Peyer's patch (tissue), 4 donors: ENCODE results near the gene CAPN8. TPM values are rescaled to one million over a fixed set of nuclear protein-coding genes. Genes with fewer than 3 reads are reported as not detected.

Experiments
- DNase-seq, 3 donors: peaks; one replicate each; pipeline ENCODE4 v3.0.0-alpha.2; 2017 to 2019
- H3K27ac ChIP-seq, 4 donors: fragments of 200-600 bp; sonication (generic); one replicate each; pipeline ENCODE4 v1.5.1; 2016 to 2019
- H3K27me3 ChIP-seq, 2 donors: fragments of 200-600 bp; sonication (generic); one replicate each; pipeline ENCODE4 v1.5.1; 2019
- H3K36me3 ChIP-seq, 3 donors: fragments of 200-600 bp; sonication (generic); one replicate each; pipeline ENCODE4 v1.5.1; 2016 to 2019
- H3K4me1 ChIP-seq, 4 donors: fragments of 200-600 bp; sonication (generic); one replicate each; pipeline ENCODE4 v1.5.1; 2016 to 2019
- H3K4me3 ChIP-seq, 4 donors: fragments of 200-600 bp; sonication (generic); 1 replicate in 3 of 4; 2 replicates in 1 of 4; pipeline ENCODE4 v1.5.1; 2016 to 2019; ENCODE audit warnings: mild to moderate bottlenecking in 1 of 4
- H3K9me3 ChIP-seq, 4 donors: fragments of 200-600 bp; sonication (generic); one replicate each; pipeline ENCODE4 v1.5.1; 2016 to 2019; ENCODE audit warnings: mild to moderate bottlenecking in 1 of 4
- POLR2A ChIP-seq, 2 donors: fragments of 450-650 bp; IDR thresholded peaks; one replicate each; pipeline ENCODE4 v1.5.1; 2017; ENCODE audit warnings: antibody characterized with exemption in 2 of 2, mild to moderate bottlenecking in 2 of 2, moderate library complexity in 2 of 2
- total RNA-seq, 4 donors: library from RNA; depleted of rRNA; stranded (reverse); fragments of >200 nt; gene quantifications; one replicate each; pipeline ENCODE4 v1.1.0, GENCODE V29; 2016
- TF ChIP-seq, protein P1 (sequence below), 6 experiments: fragments of 450-650 bp in 4 of 6; fragments of 200-600 bp in 2 of 6; sonication (generic) in 1 of 6; IDR thresholded peaks; one replicate each; pipeline ENCODE4 v1.5.1; 2017 to 2019; ENCODE audit warnings: antibody characterized with exemption in 6 of 6, mild to moderate bottlenecking in 3 of 6, moderate library complexity in 1 of 6

Gene CAPN8
- total RNA-seq, 4 donors from 2014 or later: 9.9 to 74.0 (median 31.4) TPM

- TF ChIP-seq, protein P1, sequence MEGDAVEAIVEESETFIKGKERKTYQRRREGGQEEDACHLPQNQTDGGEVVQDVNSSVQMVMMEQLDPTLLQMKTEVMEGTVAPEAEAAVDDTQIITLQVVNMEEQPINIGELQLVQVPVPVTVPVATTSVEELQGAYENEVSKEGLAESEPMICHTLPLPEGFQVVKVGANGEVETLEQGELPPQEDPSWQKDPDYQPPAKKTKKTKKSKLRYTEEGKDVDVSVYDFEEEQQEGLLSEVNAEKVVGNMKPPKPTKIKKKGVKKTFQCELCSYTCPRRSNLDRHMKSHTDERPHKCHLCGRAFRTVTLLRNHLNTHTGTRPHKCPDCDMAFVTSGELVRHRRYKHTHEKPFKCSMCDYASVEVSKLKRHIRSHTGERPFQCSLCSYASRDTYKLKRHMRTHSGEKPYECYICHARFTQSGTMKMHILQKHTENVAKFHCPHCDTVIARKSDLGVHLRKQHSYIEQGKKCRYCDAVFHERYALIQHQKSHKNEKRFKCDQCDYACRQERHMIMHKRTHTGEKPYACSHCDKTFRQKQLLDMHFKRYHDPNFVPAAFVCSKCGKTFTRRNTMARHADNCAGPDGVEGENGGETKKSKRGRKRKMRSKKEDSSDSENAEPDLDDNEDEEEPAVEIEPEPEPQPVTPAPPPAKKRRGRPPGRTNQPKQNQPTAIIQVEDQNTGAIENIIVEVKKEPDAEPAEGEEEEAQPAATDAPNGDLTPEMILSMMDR (IDR thresholded peaks at IDR 0.05): no peak
- TF ChIP-seq POLR2A (IDR thresholded peaks at IDR 0.05): no peak
Measured at GRCh38 chr1:223553957-223554356, 111.5 kb downstream of the CAPN8 start.

GRCh38 chr1:223551610-223552009 is 113.9 kb downstream of the CAPN8 start:
- no peak overlapping the region for H3K4me3 ChIP-seq
- no peaks in the 10 kb centered on the region for H3K36me3 ChIP-seq
- TF ChIP-seq, protein P1 (IDR thresholded peaks at IDR 0.05): no peak
- TF ChIP-seq POLR2A (IDR thresholded peaks at IDR 0.05): no peak
- DNase-seq: no peak
- peaks cover 0 to 9% (median 0%) of the 10 kb centered on the region in 4 donors for H3K4me1 ChIP-seq
- H3K27ac ChIP-seq: no peak overlapping the region
- H3K27me3 ChIP-seq: no peaks in the 10 kb centered on the region
- H3K9me3 ChIP-seq: no peaks in the 10 kb centered on the region

More at GRCh38 chr1:223553957-223554356, 111.5 kb downstream of the CAPN8 start:
- Histone ChIP-seq H3K4me3 (no peak overlapping the region), H3K27ac (no peak overlapping the region), H3K27me3 (no peaks in the 10 kb centered on the region), H3K9me3 (no peaks in the 10 kb centered on the region), H3K36me3 (no peaks in the 10 kb centered on the region), H3K4me1 (peaks cover 0 to 9% (median 0%) of the 10 kb centered on the region in 4 donors)
- DNase-seq: no peak

- no peaks in the 10 kb centered on the region for H3K9me3 ChIP-seq
- H3K36me3 ChIP-seq: no peaks in the 10 kb centered on the region
- DNase-seq: no peak
- H3K4me1 ChIP-seq: peaks cover 0 to 9% (median 0%) of the 10 kb centered on the region in 4 donors
- no peaks in the 10 kb centered on the region for H3K27me3 ChIP-seq
- no peak for TF ChIP-seq POLR2A (IDR thresholded peaks at IDR 0.05)
- TF ChIP-seq, protein P1 (IDR thresholded peaks at IDR 0.05): no peak
- H3K27ac ChIP-seq: no peak overlapping the region
- no peak overlapping the region for H3K4me3 ChIP-seq
Measured at GRCh38 chr1:223549740-223550139, 115.8 kb downstream of the CAPN8 start.

DNA sequence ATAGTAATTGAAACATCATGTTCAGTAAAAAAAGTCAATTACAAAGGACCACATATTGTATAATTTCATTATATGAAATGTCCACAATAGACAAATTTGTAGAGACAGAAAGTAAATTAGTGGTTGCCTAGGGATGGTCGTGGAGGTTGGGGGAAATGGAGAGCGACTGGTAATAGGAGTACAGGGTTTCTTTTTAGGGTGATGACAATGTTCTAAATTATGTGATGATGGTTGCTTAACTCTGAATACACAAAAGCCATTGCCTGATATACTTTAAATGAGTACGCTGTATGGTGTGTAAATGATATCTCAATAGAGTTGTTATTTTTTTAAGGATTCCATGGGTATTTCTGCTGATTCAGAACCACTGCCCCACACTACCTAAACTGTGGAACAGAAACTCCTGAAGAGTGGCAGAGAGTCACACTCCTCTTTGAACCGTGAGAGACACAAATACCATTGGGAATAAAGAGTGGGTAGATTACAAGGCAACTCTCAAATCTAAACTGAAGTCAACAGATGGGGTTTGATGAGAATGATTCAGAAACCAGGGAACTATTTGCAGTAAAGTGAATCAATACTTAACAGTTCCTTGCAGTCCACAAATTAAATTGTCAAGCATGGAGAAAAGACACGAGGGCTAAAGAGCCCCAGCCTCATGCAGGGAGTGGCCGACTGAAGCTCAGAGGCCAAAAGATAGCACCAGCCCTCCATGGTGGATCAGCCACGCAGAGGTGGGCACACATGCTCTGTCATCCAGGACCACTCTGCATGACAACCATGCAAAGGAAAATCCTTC is 118.0 kb downstream of the CAPN8 start:
- Histone ChIP-seq H3K27me3 (no peaks in the 10 kb centered on the region), H3K36me3 (no peaks in the 10 kb centered on the region), H3K4me1 (peaks cover 0 to 9% (median 0%) of the 10 kb centered on the region in 4 donors), H3K9me3 (no peaks in the 10 kb centered on the region), H3K27ac (no peak overlapping the region), H3K4me3 (no peak overlapping the region)
- TF ChIP-seq POLR2A (IDR thresholded peaks at IDR 0.05): no peak
- TF ChIP-seq, protein P1 (IDR thresholded peaks at IDR 0.05): no peak
- DNase-seq: no peak

- no peak for DNase-seq
- Histone ChIP-seq H3K4me3 (no peak overlapping the region), H3K27me3 (no peaks in the 10 kb centered on the region), H3K9me3 (no peaks in the 10 kb centered on the region), H3K27ac (no peak overlapping the region), H3K36me3 (no peaks in the 10 kb centered on the region), H3K4me1 (peaks cover 0 to 3% (median 0%) of the 10 kb centered on the region in 4 donors)
- TF ChIP-seq, protein P1 (IDR thresholded peaks at IDR 0.05): no peak
- no peak for TF ChIP-seq POLR2A (IDR thresholded peaks at IDR 0.05)
Measured at GRCh38 chr1:223545343-223545742, 120.2 kb downstream of the CAPN8 start.
